HEK293T (cell line): Measurements from ENCODE around the gene BACH2.

Experiments
- CTCF ChIA-PET: fragments of 350-600 bp; formaldehyde crosslinking; extraction: SDS; loops from one replicate; lab custom pipeline; 2021; ENCODE audit warnings: antibody characterized with exemption, inconsistent platforms; lab: Yijun Ruan, JAX
- POLR2A ChIA-PET: fragments of 350-600 bp; formaldehyde crosslinking; extraction: SDS; loops from one replicate; lab custom pipeline; 2020; ENCODE audit warnings: antibody characterized with exemption, inconsistent platforms; lab: Yijun Ruan, JAX
- DNase-seq: peaks from one replicate; pipeline ENCODE4 v3.0.0; 2012; ENCODE audit warnings: mixed read lengths; ENCODE audit errors: extremely low spot score
- ARNT ChIP-seq: fragments of 450-650 bp; IDR thresholded peaks from 2 replicates; pipeline ENCODE4 v1.6.1; 2017; ENCODE audit warnings: mild to moderate bottlenecking
- BHLHE40 ChIP-seq: fragments of 450-650 bp; IDR thresholded peaks from 2 replicates; pipeline ENCODE4 v1.6.1; 2016; ENCODE audit warnings: mild to moderate bottlenecking, moderate library complexity, borderline replicate concordance
- CTBP1 ChIP-seq: fragments of 450-650 bp; IDR thresholded peaks from 2 replicates; pipeline ENCODE4 v1.6.1; 2016; ENCODE audit warnings: borderline replicate concordance
- ELF4 ChIP-seq: fragments of 450-650 bp; IDR thresholded peaks from 2 replicates; pipeline ENCODE4 v1.6.1; 2017; ENCODE audit warnings: antibody characterized with exemption
- FOXA1 ChIP-seq: fragments of 450-650 bp; IDR thresholded peaks from 2 replicates; pipeline ENCODE4 v1.6.1; 2016; ENCODE audit warnings: mild to moderate bottlenecking
- FOXK2 ChIP-seq: fragments of 450-650 bp; IDR thresholded peaks from 2 replicates; pipeline ENCODE4 v1.6.1; 2016; ENCODE audit warnings: mild to moderate bottlenecking
- FOXM1 ChIP-seq: fragments of 450-650 bp; IDR thresholded peaks from 2 replicates; pipeline ENCODE4 v1.6.1; 2017; ENCODE audit warnings: mild to moderate bottlenecking, borderline replicate concordance
- HDGF ChIP-seq: fragments of 450-650 bp; IDR thresholded peaks from 2 replicates; pipeline ENCODE4 v1.6.1; 2017; ENCODE audit warnings: antibody characterized with exemption, borderline replicate concordance
- L3MBTL2 ChIP-seq: fragments of 450-650 bp; conservative IDR thresholded peaks from 2 replicates; pipeline ENCODE4 v1.6.1; 2016; ENCODE audit warnings: mild to moderate bottlenecking
- LEF1 ChIP-seq: fragments of 450-650 bp; IDR thresholded peaks from 2 replicates; pipeline ENCODE4 v1.6.1; 2017; ENCODE audit warnings: mild to moderate bottlenecking, borderline replicate concordance
- NFRKB ChIP-seq: fragments of 450-650 bp; IDR thresholded peaks from 2 replicates; pipeline ENCODE4 v1.6.1; 2016; ENCODE audit warnings: mild to moderate bottlenecking, moderate library complexity
- PKNOX1 ChIP-seq: fragments of 450-650 bp; IDR thresholded peaks from 2 replicates; pipeline ENCODE4 v1.6.1; 2016
- SP1 ChIP-seq: fragments of 450-650 bp; IDR thresholded peaks from 2 replicates; pipeline ENCODE4 v1.6.1; 2017
- SUZ12 ChIP-seq: fragments of 450-650 bp; IDR thresholded peaks from 2 replicates; pipeline ENCODE4 v1.6.1; 2016; ENCODE audit warnings: mild to moderate bottlenecking
- TARDBP ChIP-seq: fragments of 450-650 bp; IDR thresholded peaks from 2 replicates; pipeline ENCODE4 v1.6.1; 2016
- ZNF384 ChIP-seq: fragments of 450-650 bp; IDR thresholded peaks from 2 replicates; pipeline ENCODE4 v1.6.1; 2016

BACH2 gene

GRCh38 chr6:90304308-90304707, 7.7 kb upstream of the BACH2 start:
- DNase-seq, result no peak
- POLR2A ChIA-PET, result no interaction called here
- CTCF ChIA-PET, result no interaction called here
- TF ChIP-seq HDGF, result no peak
- no peak for TF ChIP-seq LEF1
- no peak for TF ChIP-seq TARDBP
- TF ChIP-seq SUZ12, result no peak
- TF ChIP-seq CTBP1, result no peak
- TF ChIP-seq FOXK2, result no peak
- no peak for TF ChIP-seq PKNOX1
- no peak for TF ChIP-seq ZNF384
- TF ChIP-seq ARNT, result no peak
- no peak for TF ChIP-seq SP1
- no peak for TF ChIP-seq FOXA1
- no peak for TF ChIP-seq L3MBTL2
- no peak for TF ChIP-seq FOXM1
- TF ChIP-seq NFRKB, result no peak
- TF ChIP-seq ELF4, result no peak
- no peak for TF ChIP-seq BHLHE40

- ChIA-PET CTCF (no interaction called here), POLR2A (no interaction called here)
- TF ChIP-seq PKNOX1 (no peak), ZNF384 (no peak), NFRKB (no peak), SUZ12 (no peak), TARDBP (no peak), FOXK2 (no peak), BHLHE40 (no peak), ELF4 (no peak), CTBP1 (no peak), FOXA1 (no peak), L3MBTL2 (no peak)
- no peak for DNase-seq
Measured at GRCh38 chr6:90303039-90303438, 6.4 kb upstream of the BACH2 start.

- ChIA-PET POLR2A (no interaction called here), CTCF (no interaction called here)
- no peak for TF ChIP-seq PKNOX1
- TF ChIP-seq HDGF, result no peak
- no peak for TF ChIP-seq CTBP1
- no peak for TF ChIP-seq FOXM1
- no peak for TF ChIP-seq FOXA1
- no peak for TF ChIP-seq SUZ12
- no peak for TF ChIP-seq BHLHE40
- TF ChIP-seq FOXK2, result no peak
- no peak for TF ChIP-seq ARNT
- no peak for TF ChIP-seq ELF4
- no peak for TF ChIP-seq SP1
- TF ChIP-seq LEF1, result no peak
- no peak for TF ChIP-seq L3MBTL2
- no peak for TF ChIP-seq ZNF384
- TF ChIP-seq NFRKB, result no peak
- no peak for TF ChIP-seq TARDBP
- DNase-seq, result no peak
Measured at GRCh38 chr6:90302320-90302719, 5.7 kb upstream of the BACH2 start.

- CTCF ChIA-PET, result no interaction called here
- POLR2A ChIA-PET, result no interaction called here
- DNase-seq, result no peak
- TF ChIP-seq HDGF (no peak), SP1 (no peak), ZNF384 (no peak)
Measured at GRCh38 chr6:90301816-90302215, 5.2 kb upstream of the BACH2 start.

- DNase-seq, result no peak
- POLR2A ChIA-PET, result interaction anchor here (1.4 kb wide), 1 partner anchor 95 kb away, joined by 3 read pairs; no protein-coding TSS in a partner anchor
- no peak for TF ChIP-seq ZNF384
- TF ChIP-seq ARNT, result no peak
- no peak for TF ChIP-seq FOXA1
- CTCF ChIA-PET, result interaction anchor here (1.3 to 1.8 kb wide), 3 partner anchors 10 to 358 kb away, joined by 3 to 7 read pairs (median 5); no protein-coding TSS in a partner anchor
Measured at GRCh38 chr6:90298459-90299053, 1.9 kb upstream of the BACH2 start.

- POLR2A ChIA-PET, result interaction anchor here (1.4 kb wide), 1 partner anchor 95 kb away, joined by 3 read pairs; no protein-coding TSS in a partner anchor
- CTCF ChIA-PET, result interaction anchor here (0.8 to 1.8 kb wide), 4 partner anchors 10 to 357 kb away, joined by 3 to 7 read pairs (median 4); no protein-coding TSS in a partner anchor
- no peak for TF ChIP-seq ELF4
- no peak for TF ChIP-seq BHLHE40
- no peak for TF ChIP-seq ZNF384
- no peak for TF ChIP-seq NFRKB
- TF ChIP-seq LEF1, result no peak
- no peak for TF ChIP-seq FOXK2
- no peak for TF ChIP-seq ARNT
- TF ChIP-seq CTBP1, result no peak
- no peak for TF ChIP-seq FOXM1
- no peak for TF ChIP-seq HDGF
- TF ChIP-seq L3MBTL2, result no peak
- DNase-seq, result no peak
Measured at GRCh38 chr6:90297867-90298381, 1.3 kb upstream of the BACH2 start.
